ENCODE measurements around the gene RCBTB2.

The RCBTB2 gene

DNA sequence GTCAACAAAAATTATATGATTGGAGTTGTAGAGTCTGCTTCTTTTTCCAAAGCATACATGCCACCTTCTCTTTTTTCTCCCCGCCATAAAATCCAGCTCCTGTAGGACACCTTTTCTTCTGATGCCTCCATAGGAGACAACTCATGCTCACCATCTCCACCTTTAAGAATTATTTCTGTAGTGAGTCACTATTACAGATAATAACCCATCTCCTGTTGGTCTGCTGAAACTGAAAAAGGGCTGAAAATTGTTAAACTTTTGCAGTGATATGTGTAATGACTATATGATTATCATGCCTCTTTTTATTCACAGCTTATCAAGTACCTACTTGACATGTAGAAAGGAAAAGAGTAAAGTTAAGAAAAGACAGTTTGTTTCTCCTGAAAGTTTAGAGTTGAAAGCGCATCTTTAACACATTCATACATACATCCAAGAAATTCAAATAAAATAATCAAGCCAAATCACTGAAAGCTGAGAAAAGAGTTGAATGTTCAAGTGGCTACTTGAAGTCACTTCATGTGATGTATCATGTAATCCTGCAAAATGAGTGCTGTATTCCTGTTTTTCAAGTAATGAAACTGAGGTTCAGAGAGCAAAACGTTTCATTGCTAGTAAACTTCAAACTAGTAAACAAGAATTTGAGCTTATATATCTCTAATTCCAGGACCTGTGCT, 84.5 kb downstream of the RCBTB2 start:
- peak in 1 of 2 donors; percentile 31 for DNase-seq

DNA sequence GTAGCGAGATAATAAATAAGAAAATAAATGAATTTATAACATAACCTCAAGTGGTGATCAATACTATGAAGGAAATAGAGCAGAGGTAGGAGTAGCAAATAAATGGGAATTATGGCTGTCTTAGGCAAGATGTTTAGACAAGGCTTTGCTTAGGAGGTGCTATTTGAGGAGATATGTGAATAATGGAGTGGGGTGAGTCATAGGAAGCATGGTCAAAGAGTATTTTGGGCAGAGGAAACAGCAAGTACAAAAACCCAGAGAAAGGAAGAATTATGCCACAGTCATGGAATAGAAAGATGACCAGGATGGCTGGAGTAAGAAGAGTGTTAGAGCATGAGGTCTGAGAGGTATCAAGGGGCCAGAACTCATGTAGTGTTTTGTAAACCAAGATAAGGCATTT, 86.4 kb downstream of the RCBTB2 start:
- DNase-seq, result peak; percentile 31 to 48

DNA sequence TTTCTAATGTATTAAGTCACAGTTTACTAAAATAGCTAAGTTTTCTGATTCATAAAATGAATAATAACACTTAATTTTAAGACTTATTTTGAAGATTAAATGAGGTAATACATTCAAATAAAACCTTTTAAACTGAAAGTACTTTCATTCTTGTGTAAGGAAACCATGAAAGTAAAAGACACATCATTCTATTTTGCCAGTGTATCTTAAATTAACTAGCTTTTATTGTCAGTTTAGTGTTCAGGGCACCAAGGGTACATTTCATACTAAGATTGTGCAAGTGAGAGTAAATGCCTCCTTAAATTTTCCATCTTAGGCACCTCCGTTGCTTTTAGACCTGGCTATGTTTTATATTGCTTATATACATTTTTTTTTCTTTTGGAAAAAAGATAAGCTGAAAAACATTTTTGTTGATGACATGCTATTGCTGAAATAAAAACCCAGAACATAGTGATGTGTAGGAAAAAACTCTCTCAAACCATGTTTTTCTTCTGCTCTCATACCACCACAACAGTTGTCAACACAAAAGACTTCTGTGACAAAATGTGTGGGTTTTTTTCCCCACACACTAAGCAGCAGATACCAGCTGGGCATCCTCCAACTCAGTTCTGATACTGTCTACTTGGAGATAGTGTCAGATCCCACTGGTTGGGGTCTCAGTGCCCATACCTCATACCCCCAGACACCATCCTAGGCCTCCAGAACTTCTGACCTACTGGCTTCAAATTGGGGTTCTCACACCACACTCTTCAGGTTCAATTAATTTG, 89.3 kb downstream of the RCBTB2 start:
- no peak for DNase-seq
